Vagina (tissue), 2 donors: ENCODE results near the gene GDF7.
A peak's percentile ranks its signal among the peaks of the same experiment; 100 is the strongest.

Experiments used
- POLR2A ChIP-seq, 2 donors: fragments of 450-650 bp; IDR thresholded peaks; one replicate each; pipeline ENCODE4 v1.6.1; 2017; ENCODE audit warnings: antibody characterized with exemption in 2 of 2, mild to moderate bottlenecking in 2 of 2, moderate library complexity in 2 of 2
- POLR2AphosphoS5 ChIP-seq, 2 donors: sonication (generic); formaldehyde crosslinking; IDR thresholded peaks; one replicate each; pipeline ENCODE4 v1.9.0; 2017; ENCODE audit warnings: antibody characterized with exemption in 2 of 2, mild to moderate bottlenecking in 2 of 2, low read depth in 1 of 2; ENCODE audit not compliant: insufficient read depth in 1 of 2
- TF ChIP-seq, protein P1 (sequence below), 3 experiments: fragments of 450-650 bp in 2 of 3; fragments of 200-600 bp in 1 of 3; sonication (generic) in 1 of 3; IDR thresholded peaks; one replicate each; pipeline ENCODE4 v1.5.1; 2017 to 2019; ENCODE audit warnings: antibody characterized with exemption in 3 of 3, mild to moderate bottlenecking in 2 of 3, moderate library complexity in 2 of 3

DNA sequence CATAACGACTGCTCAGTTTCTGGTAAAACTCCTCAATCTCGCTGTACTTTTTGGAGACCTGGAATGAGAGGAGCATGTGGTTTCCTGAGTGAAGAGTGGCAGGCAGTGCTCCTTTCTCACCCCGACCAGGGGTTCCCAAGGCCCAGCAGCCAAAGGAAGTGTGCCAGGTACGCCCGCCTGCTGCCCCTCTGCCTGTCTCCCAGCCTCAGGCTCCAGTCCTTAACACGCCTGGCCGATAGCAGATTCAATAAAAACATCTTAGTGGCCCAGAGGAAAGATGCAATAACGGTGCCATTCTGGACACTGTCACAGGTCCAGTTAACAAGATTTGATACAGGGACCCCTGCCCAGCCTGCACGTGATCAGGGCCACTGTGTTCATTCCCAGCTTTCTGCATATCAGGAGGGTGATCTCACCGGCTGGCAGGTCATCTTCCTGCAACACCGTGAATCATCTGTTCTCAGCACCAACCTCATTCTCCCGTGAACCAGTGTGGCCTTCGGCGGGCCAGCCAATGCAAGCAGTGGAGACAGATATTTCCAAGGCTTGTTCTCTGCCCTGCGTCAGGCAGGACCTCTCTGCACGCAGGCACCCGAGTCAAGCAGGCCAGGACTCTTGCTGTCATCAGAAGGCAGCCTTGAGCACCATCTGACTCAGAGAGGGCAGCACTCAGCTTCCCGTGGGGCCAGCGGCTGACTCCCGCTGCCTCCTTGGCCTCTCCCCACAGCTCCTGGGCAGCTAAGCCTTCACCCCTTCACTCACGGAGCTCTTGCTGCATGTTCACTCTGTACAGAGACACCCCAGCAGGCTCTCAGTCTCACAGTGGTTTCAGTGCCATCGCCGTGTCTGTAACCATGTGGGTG lies 25.6 kb upstream of the GDF7 start:
- TF ChIP-seq POLR2A (IDR thresholded peaks at IDR 0.05) = no peak
- TF ChIP-seq POLR2AphosphoS5 (IDR thresholded peaks at IDR 0.05; ENCODE audit: insufficient read depth in 1 of 2, low read depth in 1 of 2) = peak in 1 of 2 donors; percentile 78
- TF ChIP-seq, protein P1, sequence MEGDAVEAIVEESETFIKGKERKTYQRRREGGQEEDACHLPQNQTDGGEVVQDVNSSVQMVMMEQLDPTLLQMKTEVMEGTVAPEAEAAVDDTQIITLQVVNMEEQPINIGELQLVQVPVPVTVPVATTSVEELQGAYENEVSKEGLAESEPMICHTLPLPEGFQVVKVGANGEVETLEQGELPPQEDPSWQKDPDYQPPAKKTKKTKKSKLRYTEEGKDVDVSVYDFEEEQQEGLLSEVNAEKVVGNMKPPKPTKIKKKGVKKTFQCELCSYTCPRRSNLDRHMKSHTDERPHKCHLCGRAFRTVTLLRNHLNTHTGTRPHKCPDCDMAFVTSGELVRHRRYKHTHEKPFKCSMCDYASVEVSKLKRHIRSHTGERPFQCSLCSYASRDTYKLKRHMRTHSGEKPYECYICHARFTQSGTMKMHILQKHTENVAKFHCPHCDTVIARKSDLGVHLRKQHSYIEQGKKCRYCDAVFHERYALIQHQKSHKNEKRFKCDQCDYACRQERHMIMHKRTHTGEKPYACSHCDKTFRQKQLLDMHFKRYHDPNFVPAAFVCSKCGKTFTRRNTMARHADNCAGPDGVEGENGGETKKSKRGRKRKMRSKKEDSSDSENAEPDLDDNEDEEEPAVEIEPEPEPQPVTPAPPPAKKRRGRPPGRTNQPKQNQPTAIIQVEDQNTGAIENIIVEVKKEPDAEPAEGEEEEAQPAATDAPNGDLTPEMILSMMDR (IDR thresholded peaks at IDR 0.05) = no peak
